GM12891 (cell line): ENCODE results near the gene SLC12A5.

Experiments used
- POLR2A ChIP-seq: IDR thresholded peaks from 2 replicates; pipeline ENCODE4 v1.6.1; 2011; ENCODE audit warnings: low read depth, low read length, control low read depth
- TAF1 ChIP-seq: IDR thresholded peaks from 2 replicates; pipeline ENCODE4 v1.6.1; 2011; ENCODE audit warnings: low read depth, low read length, control low read depth

GRCh38 chr20:46025376-46025783, 3.6 kb upstream of the SLC12A5 start:
- TF ChIP-seq POLR2A (no peak), TAF1 (no peak)
